WI38 (cell line): ENCODE measurements around the gene STMP1.
A peak's percentile ranks its signal among the peaks of the same experiment; 100 is the strongest.

Source experiments
- H3K4me3 ChIP-seq: 2 replicates; pipeline ENCODE4 v1.5.1; 2011; ENCODE audit warnings: low read depth, mild to moderate bottlenecking, control low read depth, low read length
- TF ChIP-seq, protein P1 (sequence below): IDR thresholded peaks from 2 replicates; pipeline ENCODE4 v1.5.1; 2012; ENCODE audit warnings: low read depth, mild to moderate bottlenecking, control low read depth, low read length

Gene STMP1

DNA sequence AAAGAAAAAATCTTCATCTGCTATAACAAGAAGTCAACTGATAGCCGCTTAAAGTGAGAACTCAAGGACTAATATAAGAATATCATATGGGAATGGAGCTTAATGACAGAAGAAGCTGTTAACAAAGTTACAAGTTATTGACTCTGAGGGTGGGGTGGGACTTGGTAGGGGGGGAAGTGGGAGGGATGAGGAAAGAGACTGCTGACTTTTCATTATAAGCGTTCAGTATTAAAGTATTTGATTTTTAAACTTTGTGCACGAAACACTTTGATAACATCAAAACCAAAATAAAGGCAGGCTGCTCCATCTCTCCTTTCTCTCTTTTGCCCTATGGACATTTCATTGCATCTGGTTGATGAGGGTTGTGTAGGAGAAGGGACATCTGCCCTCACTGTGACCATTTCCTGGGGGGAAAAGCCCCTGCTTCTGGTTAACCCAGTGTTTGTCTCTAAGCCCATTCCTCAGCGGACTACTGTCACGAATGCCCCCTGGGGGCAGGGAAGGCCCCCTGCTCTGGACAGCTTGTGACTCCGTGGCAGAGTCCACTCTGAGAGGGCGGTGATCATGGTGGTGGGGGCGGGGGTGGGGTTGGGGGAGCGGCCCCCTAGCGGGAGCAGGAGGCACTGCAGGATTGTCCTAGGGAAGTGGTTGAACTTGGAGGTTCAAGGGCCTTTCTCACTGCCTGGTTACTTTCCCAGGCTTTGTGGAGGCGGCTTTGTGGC lies 48.3 kb downstream of the STMP1 start:
- TF ChIP-seq, protein P1, sequence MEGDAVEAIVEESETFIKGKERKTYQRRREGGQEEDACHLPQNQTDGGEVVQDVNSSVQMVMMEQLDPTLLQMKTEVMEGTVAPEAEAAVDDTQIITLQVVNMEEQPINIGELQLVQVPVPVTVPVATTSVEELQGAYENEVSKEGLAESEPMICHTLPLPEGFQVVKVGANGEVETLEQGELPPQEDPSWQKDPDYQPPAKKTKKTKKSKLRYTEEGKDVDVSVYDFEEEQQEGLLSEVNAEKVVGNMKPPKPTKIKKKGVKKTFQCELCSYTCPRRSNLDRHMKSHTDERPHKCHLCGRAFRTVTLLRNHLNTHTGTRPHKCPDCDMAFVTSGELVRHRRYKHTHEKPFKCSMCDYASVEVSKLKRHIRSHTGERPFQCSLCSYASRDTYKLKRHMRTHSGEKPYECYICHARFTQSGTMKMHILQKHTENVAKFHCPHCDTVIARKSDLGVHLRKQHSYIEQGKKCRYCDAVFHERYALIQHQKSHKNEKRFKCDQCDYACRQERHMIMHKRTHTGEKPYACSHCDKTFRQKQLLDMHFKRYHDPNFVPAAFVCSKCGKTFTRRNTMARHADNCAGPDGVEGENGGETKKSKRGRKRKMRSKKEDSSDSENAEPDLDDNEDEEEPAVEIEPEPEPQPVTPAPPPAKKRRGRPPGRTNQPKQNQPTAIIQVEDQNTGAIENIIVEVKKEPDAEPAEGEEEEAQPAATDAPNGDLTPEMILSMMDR, result peak; percentile 48
- no peak overlapping the region for H3K4me3 ChIP-seq

DNA sequence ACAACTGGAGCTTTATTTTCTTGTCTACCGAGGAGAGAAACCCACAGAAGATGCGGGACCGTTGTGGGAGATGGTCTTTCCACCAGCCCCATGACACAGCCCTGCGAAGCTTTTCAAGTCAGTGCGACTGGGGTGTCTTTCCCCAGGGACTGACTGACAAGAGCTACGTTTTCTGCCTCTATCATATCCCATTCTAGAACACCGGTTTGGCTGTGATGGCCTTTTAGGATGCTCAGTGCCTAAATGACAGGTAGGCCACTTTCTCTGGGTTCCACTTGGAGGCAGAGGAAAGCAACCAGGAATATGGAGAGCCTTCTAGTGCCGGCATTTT lies 48.8 kb downstream of the STMP1 start:
- H3K4me3 ChIP-seq, result no peak overlapping the region
- TF ChIP-seq, protein P1, result no peak

GRCh38 chr7:135712182-135712782 lies 50.0 kb downstream of the STMP1 start:
- TF ChIP-seq, protein P1, result no peak
- no peak overlapping the region for H3K4me3 ChIP-seq

- TF ChIP-seq, protein P1, result no peak
- H3K4me3 ChIP-seq, result no peak overlapping the region
Measured at GRCh38 chr7:135712796-135713195, 50.5 kb downstream of the STMP1 start.

- H3K4me3 ChIP-seq, result no peak overlapping the region
- TF ChIP-seq, protein P1, result no peak
Measured at GRCh38 chr7:135713836-135714470, 51.6 kb downstream of the STMP1 start.

- no peak overlapping the region for H3K4me3 ChIP-seq
- TF ChIP-seq, protein P1, result no peak
Measured at GRCh38 chr7:135714534-135715009, 52.3 kb downstream of the STMP1 start.

- TF ChIP-seq, protein P1, result no peak
- no peak overlapping the region for H3K4me3 ChIP-seq
Measured at GRCh38 chr7:135715055-135715522, 52.8 kb downstream of the STMP1 start.
